Measurements from ENCODE around the gene ECI2. TPM values are rescaled to one million over a fixed set of nuclear protein-coding genes. Genes with fewer than 3 reads are reported as not detected.
"Not testable (repeated sequence)": the region's sequence is repeated elsewhere in the genome, so short reads cannot be mapped to it uniquely, and the experiment has no call there.

Gene ECI2
- total RNA-seq, 1 donor from 2014 or later: 18.9 TPM

DNA sequence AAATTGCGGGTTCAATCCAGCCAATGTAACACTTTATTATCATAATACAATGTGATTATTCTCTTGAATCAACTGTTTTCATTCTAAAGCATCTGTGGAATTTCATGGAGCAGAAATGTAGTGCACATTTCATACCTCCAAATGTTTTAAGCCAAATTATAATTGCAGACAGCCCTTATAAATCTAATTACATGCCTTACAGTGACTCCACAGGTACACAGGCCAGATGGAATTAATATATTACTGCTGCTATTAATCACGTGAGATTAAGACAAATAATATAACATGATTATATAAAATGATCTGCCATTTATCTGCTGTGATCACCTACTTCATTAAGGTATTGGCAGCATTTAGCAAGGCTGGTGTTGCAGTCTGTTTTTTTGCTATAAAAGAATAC lies 9.7 kb upstream of the ECI2 start:
- intact Hi-C loops (cut with micrococcal nuclease): no loop called here

DNA sequence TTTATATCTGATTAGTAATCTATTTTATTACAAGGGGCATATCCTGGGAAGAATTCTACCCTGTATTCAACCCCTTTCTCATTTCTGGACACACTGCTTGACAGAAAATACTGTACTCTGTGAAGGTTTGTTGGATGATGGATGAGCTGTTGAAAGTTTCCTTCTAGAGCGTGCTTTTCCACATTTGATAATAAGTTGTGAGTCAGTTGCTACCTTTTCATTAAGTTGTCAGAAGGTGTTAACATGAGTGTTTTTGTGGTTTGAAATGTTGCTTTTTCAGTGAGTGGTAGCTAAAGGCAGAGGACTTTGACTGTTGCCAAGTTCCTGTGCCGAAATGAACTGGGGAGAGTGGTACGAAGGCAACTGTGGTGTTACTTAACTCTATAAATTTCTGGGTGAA lies 3.9 kb upstream of the ECI2 start:
- intact Hi-C loops (cut with micrococcal nuclease): loop anchor here (5.0 to 10.0 kb wide), 6 partner anchors 682 to 1894 kb away; partner anchors contain the start of genes GMDS, RIPK1, SLC22A23 and WRNIP1

DNA sequence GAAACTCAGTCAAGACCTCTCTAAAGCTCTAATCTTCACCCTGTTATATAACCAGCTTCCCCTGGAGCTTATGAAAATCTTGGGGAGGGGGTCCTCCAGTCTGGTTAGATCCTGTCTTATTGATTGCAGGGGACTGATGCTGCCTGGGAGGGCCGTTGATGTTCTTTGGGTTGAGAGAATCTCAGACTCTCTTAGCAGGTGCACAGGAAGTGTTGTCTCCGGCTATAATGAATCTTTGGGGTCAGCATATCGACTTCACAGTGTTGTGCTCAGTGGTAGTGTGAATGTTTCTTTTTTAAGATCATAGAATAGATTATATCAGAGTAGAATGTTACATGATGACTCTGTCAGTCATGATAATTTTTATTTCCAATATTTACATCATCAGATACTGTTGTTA lies 2.8 kb upstream of the ECI2 start:
- intact Hi-C loops (cut with micrococcal nuclease): loop anchor here (5.0 to 10.0 kb wide), 6 partner anchors 681 to 1893 kb away; partner anchors contain the start of genes GMDS, RIPK1, SLC22A23 and WRNIP1

DNA sequence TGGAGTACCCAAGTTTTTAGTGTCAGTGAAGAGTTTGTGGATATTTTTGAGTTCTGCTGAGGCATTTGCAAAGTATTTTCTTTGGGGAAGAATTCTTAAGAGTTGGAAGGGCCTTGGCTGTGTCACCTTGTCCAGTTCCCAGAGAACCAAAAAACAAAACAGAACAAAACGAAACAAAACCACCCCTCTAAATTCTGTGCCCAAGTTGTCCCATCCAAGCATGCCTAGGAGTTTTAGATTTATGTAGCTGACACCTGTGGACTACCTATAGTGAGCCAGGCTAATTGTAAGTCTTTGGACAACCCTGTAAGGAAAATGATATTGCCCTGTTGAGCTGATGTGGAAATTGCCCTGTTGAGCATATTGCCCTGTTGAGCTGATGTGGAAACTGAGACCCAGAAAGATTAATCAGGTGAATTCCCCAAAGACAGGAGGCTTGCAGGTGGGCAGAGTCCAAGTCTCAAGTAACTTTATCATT lies 1.0 kb upstream of the ECI2 start:
- intact Hi-C loops (cut with micrococcal nuclease): loop anchor here (1.0 to 10.0 kb wide), 9 partner anchors 20 to 1892 kb away; partner anchors contain the start of genes BPHL, GMDS, PSMG4 and RIPK1

DNA sequence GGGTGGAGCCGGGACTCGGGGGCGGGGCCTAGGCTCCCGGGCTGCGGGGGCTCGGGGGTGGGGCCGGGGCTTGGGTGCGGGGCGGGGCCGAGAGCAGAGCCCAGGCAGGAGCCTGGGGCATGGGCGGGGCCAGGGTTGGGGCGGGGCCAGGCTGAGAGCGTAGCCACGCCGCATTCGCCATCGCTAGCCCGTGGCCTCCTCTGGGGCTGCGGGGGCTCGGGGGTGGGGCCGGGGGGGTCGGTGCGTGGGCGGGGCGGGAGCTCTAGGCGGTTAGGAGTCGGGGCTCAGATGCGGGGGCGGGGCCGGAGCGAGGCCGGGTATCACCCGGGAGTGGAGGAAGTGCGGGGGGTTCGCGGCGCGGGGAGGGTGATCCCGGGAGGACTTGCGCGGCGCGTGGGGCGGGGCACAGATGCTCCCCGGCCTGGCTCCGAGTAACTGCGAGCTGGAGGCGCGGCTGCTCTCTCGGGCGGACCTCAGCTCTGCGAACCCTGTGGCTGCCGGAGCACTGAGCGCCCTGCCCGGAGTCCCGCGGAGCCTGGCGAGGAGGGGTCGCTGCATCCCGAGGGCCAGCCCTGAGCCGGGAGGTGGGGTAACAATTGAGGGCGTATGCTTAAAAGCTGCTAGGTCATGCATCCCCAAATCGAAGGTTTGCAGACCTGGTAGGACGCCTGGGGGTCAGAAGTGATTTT lies 434 bp upstream of the ECI2 start:
- intact Hi-C loops (cut with micrococcal nuclease): loop anchor here (1.0 to 10.0 kb wide), 16 partner anchors 20 to 1891 kb away; partner anchors contain the start of genes BPHL, FAM50B, FARS2 and GMDS

DNA sequence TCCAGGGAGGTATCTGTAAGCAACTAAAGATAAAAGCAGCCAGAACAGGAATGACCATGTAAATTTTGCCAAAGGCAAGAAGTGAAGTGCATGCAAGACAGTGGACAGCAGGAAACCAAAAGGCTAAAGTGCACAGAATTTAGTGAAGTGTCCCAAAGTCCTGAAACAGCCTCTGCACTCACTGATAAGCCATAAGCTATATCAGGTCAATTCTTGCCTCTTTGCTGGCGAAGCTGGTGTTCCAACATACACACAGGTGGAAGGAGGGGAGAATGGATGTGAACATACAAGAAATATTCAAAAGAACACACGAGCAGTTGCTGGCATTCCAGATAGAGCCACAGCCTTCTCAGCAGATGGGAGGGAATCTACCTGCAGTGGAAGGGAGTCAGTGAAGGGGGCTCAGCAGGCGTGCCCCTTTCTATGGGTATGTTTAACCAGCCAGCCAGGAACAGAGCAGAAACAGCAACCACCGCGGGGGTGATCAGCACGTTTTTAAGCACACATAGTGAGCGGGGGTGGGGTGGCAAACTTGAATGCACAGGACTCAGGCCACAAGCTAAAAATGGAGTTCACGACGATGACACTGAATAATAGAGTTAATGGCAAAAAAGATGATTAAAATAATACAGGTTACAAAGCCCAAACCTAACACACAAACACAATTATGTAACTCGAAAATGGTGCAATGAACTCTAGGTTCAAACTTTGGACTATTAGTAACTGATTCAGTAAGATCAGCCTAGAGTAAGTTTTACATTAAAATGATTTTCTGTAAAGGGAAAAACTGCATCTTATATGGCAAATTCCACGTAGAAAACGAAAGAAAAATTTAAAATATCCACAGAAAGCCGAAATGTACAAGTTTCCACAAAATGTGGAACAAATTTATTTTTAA lies 1.2 kb downstream of the ECI2 start:
- intact Hi-C loops (cut with micrococcal nuclease): loop anchor here (2.0 to 10.0 kb wide), 3 partner anchors 385 to 1889 kb away; partner anchors contain the start of gene GMDS

DNA sequence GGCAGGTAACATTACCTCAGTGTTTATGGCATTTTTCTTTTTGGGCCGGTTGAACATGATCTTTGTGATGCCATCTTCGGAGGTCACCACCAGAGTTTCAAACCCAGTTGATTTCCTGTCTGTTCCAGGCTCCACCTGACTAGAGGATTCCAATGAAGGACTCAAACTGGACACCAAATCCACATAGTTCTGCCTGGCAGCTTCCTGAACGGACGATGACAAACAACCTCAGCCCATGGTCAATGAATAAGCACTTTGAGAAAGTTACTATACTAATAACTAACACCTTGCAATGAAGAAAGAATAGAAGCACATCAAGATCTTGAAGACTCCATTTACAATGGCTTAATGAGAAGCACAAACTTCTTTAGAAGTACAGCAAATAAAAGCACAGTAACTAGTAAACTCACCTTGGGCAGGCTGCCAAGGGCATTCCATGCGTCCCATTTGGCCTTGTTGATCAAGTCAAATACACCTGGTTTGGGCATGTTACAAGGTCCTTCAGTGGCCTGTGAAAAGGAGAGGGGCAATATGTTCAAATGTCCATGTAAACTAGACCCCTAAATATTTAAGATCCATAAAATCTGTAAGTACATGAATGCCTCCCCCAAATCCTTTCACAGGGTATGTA lies 4.9 kb downstream of the ECI2 start:
- intact Hi-C loops (cut with micrococcal nuclease): loop anchor here (10.0 kb wide), 2 partner anchors 814 to 1886 kb away; partner anchors contain the start of gene GMDS

DNA sequence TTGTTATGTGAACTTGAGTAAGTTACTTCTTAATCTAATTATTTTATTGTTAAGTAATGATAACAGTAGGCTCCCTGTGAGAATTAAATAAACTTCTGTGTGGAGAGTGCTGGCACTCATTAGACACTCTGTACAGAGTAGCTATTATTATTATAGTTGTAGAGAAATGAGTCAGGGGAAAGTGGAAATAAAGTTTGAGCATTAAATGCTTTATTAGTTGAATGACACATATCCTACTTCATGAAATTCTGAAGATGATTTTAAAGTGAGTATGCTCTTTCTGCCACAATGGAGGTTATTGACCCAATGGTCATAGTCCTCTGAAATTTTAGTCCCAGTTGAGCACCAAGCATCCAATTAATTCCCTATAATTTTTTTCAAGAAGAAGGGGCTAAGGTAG lies 5.9 kb downstream of the ECI2 start:
- intact Hi-C loops (cut with micrococcal nuclease): no loop called here

DNA sequence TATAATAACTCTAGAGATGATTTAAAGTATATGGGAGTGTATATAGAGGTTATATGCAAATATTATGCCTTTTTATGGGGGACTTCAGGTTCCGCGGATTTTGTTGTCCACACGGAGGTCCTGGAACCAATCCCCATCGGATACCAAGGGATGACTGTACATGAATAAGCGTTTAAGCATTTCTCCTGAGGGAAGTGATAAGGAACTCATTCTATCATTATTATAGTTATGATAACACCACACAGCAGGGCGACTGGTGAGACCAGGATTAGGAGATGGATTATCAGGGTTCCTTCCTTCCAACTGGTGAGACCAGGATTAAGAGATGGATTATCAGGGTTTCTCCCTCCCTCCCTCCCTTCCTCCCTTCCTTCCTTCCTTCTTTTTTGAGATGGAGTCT lies 6.6 kb downstream of the ECI2 start:
- intact Hi-C loops (cut with micrococcal nuclease): no loop called here

DNA sequence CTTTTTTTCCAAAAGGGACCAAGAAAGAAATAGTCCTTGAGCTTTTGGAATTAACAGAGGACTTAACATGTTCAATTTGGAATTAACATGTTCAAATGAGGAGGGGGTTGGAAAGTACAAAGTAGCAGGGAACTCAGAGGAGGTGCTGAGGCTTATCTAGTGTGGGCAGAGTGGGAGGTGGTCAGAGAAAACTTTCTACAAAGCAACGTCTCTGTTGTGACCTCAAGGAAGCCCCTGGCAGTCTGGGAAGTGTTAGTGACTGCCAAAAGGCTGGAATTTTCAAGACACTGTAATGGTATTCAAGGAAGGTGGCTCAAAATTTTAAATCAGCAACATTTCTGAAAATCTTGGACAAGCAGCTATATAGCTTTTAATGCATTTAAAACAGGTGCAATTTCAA lies 7.3 kb downstream of the ECI2 start:
- intact Hi-C loops (cut with micrococcal nuclease): no loop called here

DNA sequence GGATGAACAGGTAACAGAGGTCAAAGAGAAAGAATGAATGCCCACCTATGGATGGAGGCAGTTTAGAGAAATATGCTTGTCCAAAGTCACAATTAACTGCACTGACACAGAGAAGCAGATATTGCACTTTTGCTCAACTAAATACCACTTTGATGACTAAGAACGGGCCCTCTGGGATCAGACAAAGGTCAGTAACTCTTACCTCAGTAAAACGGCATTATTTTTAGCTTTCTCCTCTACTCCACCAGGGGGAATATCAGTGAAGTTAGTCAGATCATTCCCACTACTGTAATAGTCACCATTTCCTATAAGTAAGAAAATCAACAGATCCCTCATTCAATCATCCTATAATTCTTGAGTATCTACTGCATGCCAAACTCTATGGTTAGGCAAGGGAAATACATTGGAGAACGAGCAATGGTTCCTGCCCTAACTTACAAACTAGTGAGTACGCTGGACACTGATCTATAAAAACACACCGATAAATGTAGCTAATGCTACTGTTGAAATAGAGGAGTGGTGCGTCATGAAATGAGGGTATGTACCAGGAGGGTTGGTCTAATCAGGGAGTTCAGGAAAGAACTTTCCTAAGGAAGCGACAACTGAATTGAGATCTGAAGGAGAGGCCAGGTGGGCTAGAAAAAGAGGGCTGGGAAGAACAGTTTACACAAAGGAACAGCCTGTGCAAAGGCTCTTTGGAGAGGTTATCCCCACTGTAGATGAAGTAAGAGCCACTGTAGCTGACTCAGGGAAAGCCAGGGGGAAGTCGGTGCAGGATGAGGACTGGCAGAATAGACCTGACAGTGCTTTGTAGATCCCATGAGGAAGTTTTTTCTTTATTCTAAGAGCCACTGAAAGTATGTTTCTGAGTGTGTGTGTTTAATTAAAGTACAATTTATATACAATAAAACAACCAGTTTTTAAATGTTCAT lies 9.2 kb downstream of the ECI2 start:
- intact Hi-C loops (cut with micrococcal nuclease): no loop called here

DNA sequence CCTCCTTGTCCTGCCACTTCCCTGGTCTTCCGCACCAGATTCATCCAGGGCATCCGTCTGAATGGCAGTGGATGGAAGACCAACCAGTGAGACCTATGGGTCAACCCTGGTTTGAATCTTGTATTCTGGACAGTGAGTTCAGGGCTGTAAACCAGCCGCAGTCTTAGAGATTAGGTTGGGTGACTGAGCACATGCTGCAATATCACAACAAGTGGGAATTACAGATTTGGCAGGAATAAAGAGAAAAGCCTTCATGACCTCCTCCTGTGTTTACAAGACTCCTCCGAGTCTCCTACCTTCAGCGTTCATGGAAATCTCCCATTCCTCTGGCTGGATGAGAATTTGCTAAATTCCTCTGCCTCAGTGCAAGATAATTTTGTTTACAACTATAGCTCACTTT lies 9.9 kb downstream of the ECI2 start:
- intact Hi-C loops (cut with micrococcal nuclease): no loop called here

DNA sequence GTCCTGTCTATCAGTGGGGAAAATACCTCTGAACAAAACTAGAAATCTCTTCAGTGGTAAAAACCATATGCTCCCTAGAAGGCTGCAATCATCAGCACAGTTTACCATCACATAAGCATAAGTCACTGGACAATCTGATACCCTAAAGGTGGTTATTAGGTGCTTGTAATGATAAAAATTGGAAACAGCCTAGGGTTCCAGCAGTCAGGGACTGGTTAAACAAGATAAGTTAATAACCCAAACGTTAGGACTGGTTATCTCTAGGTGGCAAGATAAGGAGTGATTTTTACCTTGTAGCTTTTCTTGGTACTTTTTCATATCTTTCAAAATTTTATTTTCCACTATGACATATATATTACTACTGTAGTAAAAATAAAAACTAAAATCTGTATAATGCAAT lies 11.0 kb downstream of the ECI2 start:
- intact Hi-C loops (cut with micrococcal nuclease): no loop called here

DNA sequence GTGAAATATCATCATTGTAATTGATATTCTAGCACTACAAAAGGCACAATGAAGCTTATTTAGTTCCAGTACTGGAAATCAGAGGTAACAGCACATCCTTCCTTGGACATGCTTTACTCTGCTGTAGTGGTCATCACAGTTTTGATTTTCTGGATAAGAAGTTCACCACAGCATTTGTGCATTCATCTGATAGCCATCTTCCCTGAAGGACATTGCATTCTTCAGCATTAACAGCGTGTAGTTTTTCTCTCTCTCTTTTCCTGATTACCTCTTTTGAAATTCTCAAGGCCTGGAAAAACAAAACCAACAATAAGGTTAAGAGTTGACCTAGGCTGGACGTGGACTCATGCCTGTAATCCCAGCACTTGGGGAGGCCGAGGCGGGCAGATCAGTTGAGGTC lies 19.6 kb downstream of the ECI2 start:
- intact Hi-C loops (cut with micrococcal nuclease): loop anchor here (5.0 kb wide), 1 partner anchor 48 kb away; no protein-coding TSS in a partner anchor

DNA sequence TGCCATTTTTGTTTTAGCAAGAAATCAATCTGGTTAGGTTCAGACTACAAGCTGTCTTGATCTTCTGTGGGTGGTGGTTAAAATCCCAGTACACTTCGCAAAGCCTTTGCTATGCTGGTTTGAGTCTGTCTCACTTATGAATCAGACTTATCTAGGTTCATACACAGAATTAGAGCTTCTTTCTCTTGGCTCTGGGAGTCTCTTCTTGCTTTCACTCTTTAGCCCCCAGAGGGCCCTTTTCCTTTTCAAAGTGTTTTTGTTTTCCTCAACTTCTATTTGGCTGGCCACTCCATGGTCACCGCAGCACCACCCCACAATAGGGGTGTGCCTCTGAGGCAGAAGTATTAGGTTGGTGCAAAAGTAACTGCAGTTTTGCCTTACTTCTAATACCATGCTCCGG lies 21.3 kb downstream of the ECI2 start:
- intact Hi-C loops (cut with micrococcal nuclease): no loop called here

DNA sequence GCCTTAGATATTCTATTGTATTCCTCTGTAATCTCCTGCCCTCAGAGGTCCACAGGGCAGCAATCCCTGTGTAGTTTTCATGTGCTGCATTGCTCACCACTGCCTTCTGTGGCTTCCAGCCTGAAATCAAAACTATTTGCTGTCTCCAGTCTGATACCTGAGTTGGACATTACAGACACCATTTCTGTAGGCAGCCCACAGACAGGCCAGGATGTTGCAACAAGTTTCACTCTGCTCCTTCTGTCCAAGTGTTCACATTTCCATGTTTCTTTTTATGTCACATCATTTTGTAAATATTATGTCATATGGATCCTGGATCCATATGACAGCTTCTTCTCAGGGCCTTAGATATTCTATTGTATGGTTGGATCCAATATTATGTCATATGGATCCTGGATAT lies 21.7 kb downstream of the ECI2 start:
- intact Hi-C loops (cut with micrococcal nuclease): no loop called here

DNA sequence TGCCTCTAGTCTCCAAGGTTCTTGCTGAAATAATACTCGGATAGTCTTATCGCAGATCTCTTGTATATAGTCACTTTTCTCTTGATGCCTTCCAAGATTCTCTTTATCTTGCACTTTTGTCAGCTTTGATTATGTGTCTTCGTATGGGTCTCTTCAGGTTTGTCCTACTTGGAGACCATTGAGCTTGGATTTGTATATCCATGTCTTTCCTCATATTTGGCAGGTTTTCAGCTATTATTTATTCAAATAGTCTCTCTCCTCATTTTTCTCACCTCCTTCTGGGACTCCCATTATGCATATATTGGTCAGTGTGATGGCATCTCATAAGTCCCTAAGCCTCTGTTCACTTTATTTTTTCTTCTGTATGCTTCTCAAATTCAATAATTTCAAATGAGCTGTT lies 23.0 kb downstream of the ECI2 start:
- intact Hi-C loops (cut with micrococcal nuclease): no loop called here

DNA sequence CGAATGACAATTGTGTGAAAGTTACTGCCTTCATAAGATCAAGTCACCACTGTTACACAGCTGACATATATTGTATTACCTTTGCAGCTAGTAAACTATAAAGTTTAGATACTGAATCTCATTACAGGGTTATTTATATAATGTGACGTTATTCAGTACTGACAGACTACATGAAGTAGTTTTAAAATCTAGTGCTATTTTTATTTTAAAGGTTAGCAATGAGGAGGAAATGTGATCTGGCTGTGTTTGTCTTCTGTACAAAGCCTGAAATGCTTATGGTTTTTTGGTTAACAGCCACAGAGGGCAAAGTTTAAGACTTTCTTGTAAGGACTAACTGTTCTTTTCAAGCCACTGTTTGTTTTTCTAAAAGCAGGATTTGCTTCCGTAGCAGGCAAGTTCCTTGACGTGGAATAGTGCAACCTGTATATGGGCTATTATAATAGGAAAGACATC lies 26.0 kb downstream of the ECI2 start:
- intact Hi-C loops (cut with micrococcal nuclease): not testable (repeated sequence)

DNA sequence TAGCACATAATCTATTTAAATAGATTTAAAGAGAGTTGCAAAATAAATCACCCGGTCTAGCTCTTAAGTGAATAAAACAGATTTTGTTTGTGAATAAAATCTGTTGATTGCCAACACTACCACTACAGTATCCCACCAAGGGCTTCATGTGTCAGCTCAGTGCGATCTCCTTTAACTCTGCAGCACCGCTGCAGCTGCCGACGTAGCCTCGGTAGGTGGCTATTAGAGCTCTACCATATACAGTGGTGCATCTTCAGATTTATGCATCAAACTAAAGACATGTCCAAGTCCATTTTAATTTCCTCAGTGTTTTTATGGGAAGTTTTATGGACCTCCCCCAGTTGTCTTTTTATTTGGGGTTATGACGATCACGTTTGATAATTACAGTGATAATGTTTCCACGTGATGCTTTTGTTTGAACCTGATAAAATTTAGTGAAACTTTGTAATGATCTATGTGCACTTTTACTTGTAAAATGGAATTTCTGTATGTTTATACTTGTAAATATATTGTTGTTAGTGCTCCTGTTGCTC lies 26.7 kb downstream of the ECI2 start:
- intact Hi-C loops (cut with micrococcal nuclease): no loop called here

DNA sequence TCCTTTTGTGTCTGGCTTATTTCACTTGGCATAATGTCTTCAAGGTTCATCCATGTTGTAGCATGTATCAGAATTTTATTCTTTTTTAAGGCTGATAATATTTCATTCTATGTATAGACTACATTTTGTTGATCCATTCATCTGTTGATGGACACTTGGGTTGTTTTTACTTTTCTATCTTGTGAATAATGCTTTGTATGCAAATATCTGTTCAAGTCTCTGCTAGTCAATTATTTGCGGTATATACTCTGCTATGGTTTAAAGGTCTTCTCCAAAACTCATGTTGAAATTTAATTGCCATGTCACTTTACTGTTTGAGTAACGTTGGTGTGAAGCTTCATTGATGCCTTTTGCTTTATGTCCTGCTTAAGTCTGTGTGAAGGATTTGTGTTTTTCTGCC lies 27.5 kb downstream of the ECI2 start:
- intact Hi-C loops (cut with micrococcal nuclease): no loop called here

All from T-helper 1 cell treated with Interleukin-12 subunit alpha and Interleukin-12 subunit beta and Interleukin-4 antibody, amounts not matched to agents 30 ng/mL and 1 ng/mL, for 36 hours (primary cell).